ENCODE data around the gene PRAMEF15. TPM values are rescaled to one million over a fixed set of nuclear protein-coding genes. Genes with fewer than 3 reads are reported as not detected.
"Not testable (repeated sequence)": the region's sequence is repeated elsewhere in the genome, so short reads cannot be mapped to it uniquely, and the experiment has no call there.

Gene PRAMEF15
- total and polyA plus RNA-seq, 2 of the 4 experiments (the other 2 are of a cell fraction) = not detected

- ATAC-seq (ENCODE audit: low read depth) = not testable (repeated sequence)
Measured at GRCh38 chr1:13347034-13347433, 31.7 kb downstream of the PRAMEF15 start, which contains the start of gene PRAMEF14. Gene PRAMEF14, minus strand, starts transcription at chr1:13347134. Its CDS starts 1,820 bp downstream, at chr1:13345314.

GRCh38 chr1:13353476-13353875, 38.1 kb downstream of the PRAMEF15 start:
- ATAC-seq (ENCODE audit: low read depth); H3K14ac ChIP-seq (replicated peaks; ENCODE audit: low read depth, low read length); DNase-seq; H2BK120ac ChIP-seq (ENCODE audit: low read depth, low read length); POLR2A ChIA-PET (ENCODE audit: unreplicated experiment); H4K20me1 ChIP-seq (ENCODE audit: insufficient read depth, low read length); H3K27ac ChIP-seq (ENCODE audit: insufficient read depth, low read length); H3K79me1 ChIP-seq (ENCODE audit: low read depth in 1 of 2, low read length in 2 of 2); H3K4ac ChIP-seq (ENCODE audit: low read depth, low read length); H2AK5ac ChIP-seq (ENCODE audit: low read depth, low read length); BruUV-seq (replicated peaks); H4K5ac ChIP-seq (ENCODE audit: low read depth, low read length); H3K56ac ChIP-seq (ENCODE audit: extremely low read depth, insufficient read depth, low read length); H3K9me1 ChIP-seq (ENCODE audit: insufficient read depth, low read length); H3K4me3 ChIP-seq (ENCODE audit: insufficient read depth, low read depth, low read length); H4K8ac ChIP-seq (ENCODE audit: low read depth in 2 of 2, low read length in 2 of 2); H3K4me2 ChIP-seq (ENCODE audit: low read depth, low read length); H2AK9ac ChIP-seq (replicated peaks; ENCODE audit: low read depth, low read length, poor library complexity); H3K36me3 ChIP-seq (ENCODE audit: control insufficient read depth, insufficient read depth, low read length); H3K4me1 ChIP-seq (ENCODE audit: control insufficient read depth, insufficient read depth, low read length); H2BK20ac ChIP-seq (ENCODE audit: low read depth, low read length); H3K18ac ChIP-seq (ENCODE audit: low read depth, low read length); CTCF ChIA-PET; dilution Hi-C loops (cut with HindIII; ENCODE audit: low sequenced_read_pairs, unreplicated experiment); H2AFZ ChIP-seq (replicated peaks; ENCODE audit: low read length, poor library complexity); H3K9me3 ChIP-seq (ENCODE audit: control insufficient read depth, insufficient read depth, low read length); in situ Hi-C loops (cut with MboI; ENCODE audit: low sequenced_read_pairs); H3K9ac ChIP-seq (ENCODE audit: low read depth, low read length); H2BK15ac ChIP-seq (ENCODE audit: low read depth, low read length); H3K27me3 ChIP-seq (ENCODE audit: control insufficient read depth, insufficient read depth, low read length); H3K23ac ChIP-seq (ENCODE audit: low read depth, low read length); H2BK5ac ChIP-seq (ENCODE audit: low read depth, low read length, poor library complexity, severe bottlenecking); intact Hi-C loops (cut with micrococcal nuclease); H4K91ac ChIP-seq (ENCODE audit: insufficient read depth, low read depth, low read length): not testable (repeated sequence)
- no CpG with 5 or more reads among the region's 8 CpGs for WGBS, 2 experiments (ENCODE audit: extremely low coverage in 2 of 2, insufficient read length in 1 of 2)

More at GRCh38 chr1:13347034-13347433, 31.7 kb downstream of the PRAMEF15 start, which contains the start of gene PRAMEF14:
- H3K9ac ChIP-seq (ENCODE audit: low read depth, low read length); CTCF ChIA-PET; BruUV-seq (replicated peaks); H3K4me2 ChIP-seq (ENCODE audit: low read depth, low read length); H3K9me1 ChIP-seq (ENCODE audit: insufficient read depth, low read length); H4K5ac ChIP-seq (ENCODE audit: low read depth, low read length); H4K91ac ChIP-seq (ENCODE audit: insufficient read depth, low read depth, low read length); H3K4ac ChIP-seq (ENCODE audit: low read depth, low read length); dilution Hi-C loops (cut with HindIII; ENCODE audit: low sequenced_read_pairs, unreplicated experiment); H3K27ac ChIP-seq (ENCODE audit: insufficient read depth, low read length); H2BK15ac ChIP-seq (ENCODE audit: low read depth, low read length); H2BK5ac ChIP-seq (ENCODE audit: low read depth, low read length, poor library complexity, severe bottlenecking); H2AFZ ChIP-seq (replicated peaks; ENCODE audit: low read length, poor library complexity); H3K9me3 ChIP-seq (ENCODE audit: control insufficient read depth, insufficient read depth, low read length); H4K20me1 ChIP-seq (ENCODE audit: insufficient read depth, low read length); H3K56ac ChIP-seq (ENCODE audit: extremely low read depth, insufficient read depth, low read length); DNase-seq; H2AK9ac ChIP-seq (replicated peaks; ENCODE audit: low read depth, low read length, poor library complexity); H3K4me1 ChIP-seq (ENCODE audit: control insufficient read depth, insufficient read depth, low read length); H3K4me3 ChIP-seq (ENCODE audit: insufficient read depth, low read depth, low read length); H4K8ac ChIP-seq (ENCODE audit: low read depth in 2 of 2, low read length in 2 of 2); H2BK120ac ChIP-seq (ENCODE audit: low read depth, low read length); in situ Hi-C loops (cut with MboI; ENCODE audit: low sequenced_read_pairs); H3K14ac ChIP-seq (replicated peaks; ENCODE audit: low read depth, low read length); H3K79me1 ChIP-seq (ENCODE audit: low read depth in 1 of 2, low read length in 2 of 2); H3K23ac ChIP-seq (ENCODE audit: low read depth, low read length); intact Hi-C loops (cut with micrococcal nuclease); H3K36me3 ChIP-seq (ENCODE audit: control insufficient read depth, insufficient read depth, low read length); POLR2A ChIA-PET (ENCODE audit: unreplicated experiment); H3K27me3 ChIP-seq (ENCODE audit: control insufficient read depth, insufficient read depth, low read length); H2BK20ac ChIP-seq (ENCODE audit: low read depth, low read length); H2AK5ac ChIP-seq (ENCODE audit: low read depth, low read length); H3K18ac ChIP-seq (ENCODE audit: low read depth, low read length): not testable (repeated sequence)
- no CpG with 5 or more reads among the region's 7 CpGs for WGBS, 2 experiments (ENCODE audit: extremely low coverage in 2 of 2, insufficient read length in 1 of 2)

All from IMR-90 (cell line).